ENCODE data around the gene PHF21B.

PHF21B gene

GRCh38 chr22:44891791-44892190 lies 118.0 kb downstream of the PHF21B start:
- TF ChIP-seq CTCF (IDR thresholded peaks at IDR 0.05; ENCODE audit: borderline replicate concordance, control extremely low read depth, extremely low read depth, insufficient read depth, missing control alignments): no peak
- in situ Hi-C loops (cut with MboI; ENCODE audit: low sequenced_read_pairs, unreplicated experiment): no loop called here
- DNase-seq (ENCODE audit: low spot score): peak; percentile 32

GRCh38 chr22:44891293-44891747 lies 118.5 kb downstream of the PHF21B start:
- DNase-seq (ENCODE audit: low spot score): peak; percentile 29
- in situ Hi-C loops (cut with MboI; ENCODE audit: low sequenced_read_pairs, unreplicated experiment): no loop called here
- no peak for TF ChIP-seq CTCF (IDR thresholded peaks at IDR 0.05; ENCODE audit: borderline replicate concordance, control extremely low read depth, extremely low read depth, insufficient read depth, missing control alignments)

DNA sequence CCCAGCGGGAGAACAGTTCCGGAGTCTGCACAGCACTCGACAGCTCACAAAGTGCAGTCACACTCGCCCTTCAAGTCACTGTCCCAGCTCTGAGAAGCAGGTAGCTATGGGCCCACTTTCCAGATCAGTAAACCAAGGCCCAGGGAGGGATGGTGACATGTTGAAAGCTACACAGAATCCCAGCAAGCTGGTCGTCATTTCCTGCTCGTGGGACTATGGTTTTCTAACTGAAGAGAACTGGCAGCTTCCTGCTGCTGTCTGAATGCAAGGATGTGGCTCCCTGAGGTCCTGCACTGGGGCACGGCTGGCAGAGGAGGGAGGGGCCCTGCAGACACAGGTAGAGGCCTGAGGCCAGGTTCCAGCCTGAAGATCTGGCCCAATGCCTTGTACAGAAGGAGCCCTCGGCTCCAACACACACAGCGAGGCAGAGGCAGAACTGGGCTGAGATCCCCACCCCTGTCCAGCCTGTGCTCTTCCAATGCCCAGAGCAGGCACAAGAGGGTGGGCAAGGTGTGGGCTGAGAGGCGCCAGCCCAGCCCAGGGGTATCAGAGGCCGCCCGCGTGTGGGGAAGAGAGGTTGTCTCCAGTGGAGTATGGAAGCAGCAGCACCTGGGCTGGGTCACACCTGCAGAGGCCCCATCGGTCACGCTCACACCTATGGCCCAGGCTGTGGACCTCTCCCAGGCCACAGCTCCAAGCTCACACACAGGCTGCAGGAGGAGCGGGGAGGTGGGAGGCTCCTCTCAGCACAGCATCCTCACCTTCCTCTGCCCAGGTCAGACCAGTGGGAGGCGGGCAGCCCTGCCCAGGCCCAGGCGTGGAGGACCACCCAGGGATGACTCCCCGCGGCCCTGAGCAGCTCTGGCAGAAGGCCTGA lies 119.2 kb downstream of the PHF21B start:
- in situ Hi-C loops (cut with MboI; ENCODE audit: low sequenced_read_pairs, unreplicated experiment): no loop called here
- TF ChIP-seq CTCF (IDR thresholded peaks at IDR 0.05; ENCODE audit: borderline replicate concordance, control extremely low read depth, extremely low read depth, insufficient read depth, missing control alignments): no peak
- peak; percentile 23 for DNase-seq (ENCODE audit: low spot score)

DNA sequence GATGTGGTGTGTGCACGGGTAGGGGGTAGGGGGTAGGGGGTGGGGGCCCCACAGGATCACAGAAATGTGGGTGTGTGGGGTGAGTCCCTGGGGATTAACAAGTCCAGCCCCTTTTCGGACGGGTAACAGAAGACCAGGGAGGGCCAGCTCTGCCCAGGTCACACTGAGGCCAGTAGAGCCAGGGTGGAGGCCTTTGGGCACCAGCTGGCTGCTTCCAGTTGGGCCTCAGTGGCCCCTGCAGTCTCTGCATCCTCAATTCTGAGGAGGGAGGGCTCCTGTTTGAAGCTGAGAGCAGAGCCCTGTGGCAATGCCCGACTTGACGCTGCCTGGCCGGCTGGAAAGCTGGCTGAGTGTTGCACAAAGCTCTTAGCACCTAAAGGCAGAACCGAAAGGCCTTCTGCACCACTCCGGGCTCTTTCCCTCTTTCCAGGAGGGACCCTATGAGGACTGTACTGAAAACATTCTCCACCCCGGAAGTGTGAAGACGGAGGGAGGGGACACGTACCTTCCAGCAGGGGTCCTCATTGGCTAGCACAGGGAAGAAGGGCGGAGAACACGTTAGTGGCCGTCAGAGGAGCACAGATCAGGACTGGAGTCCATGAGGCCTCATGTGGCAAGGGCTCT lies 120.4 kb downstream of the PHF21B start:
- in situ Hi-C loops (cut with MboI; ENCODE audit: low sequenced_read_pairs, unreplicated experiment): no loop called here
- DNase-seq (ENCODE audit: low spot score): peak; percentile 43
- TF ChIP-seq CTCF (IDR thresholded peaks at IDR 0.05; ENCODE audit: borderline replicate concordance, control extremely low read depth, extremely low read depth, insufficient read depth, missing control alignments): no peak

DNA sequence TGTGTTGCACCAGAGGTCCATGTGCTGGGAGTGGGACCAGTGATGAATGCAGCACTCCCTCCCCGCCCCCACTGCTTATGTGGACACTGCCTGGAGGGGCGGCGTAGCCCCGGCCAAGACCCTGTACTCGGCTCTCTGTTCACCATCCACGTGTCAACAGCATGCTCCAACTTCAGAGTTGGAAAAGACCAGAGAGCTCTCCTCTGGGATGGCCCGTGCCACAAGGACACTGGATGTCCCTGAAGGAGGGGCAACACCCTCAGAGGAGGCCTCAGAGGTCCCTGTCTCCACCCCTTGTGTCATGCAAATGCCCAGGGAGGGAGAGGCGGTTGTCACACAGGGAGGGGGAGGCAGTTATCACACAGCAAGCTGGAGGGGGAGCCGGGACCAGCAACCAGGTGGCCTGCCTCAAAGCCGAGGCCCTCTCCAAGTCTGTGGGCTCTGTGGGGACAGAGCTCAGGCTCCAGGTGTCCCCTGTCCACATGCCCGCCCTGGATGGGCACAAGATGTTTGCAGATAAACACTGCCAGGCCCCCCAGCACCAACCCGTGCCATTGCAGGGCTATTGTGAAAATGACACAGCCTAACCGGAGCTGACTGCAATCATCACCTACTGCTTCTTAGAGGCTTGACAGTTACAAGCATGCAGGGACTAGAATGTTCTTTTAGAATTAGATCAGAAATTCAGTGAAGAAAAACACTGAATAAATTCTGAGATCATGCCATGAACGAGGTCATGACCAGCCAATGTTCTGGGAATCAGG lies 121.1 kb downstream of the PHF21B start:
- DNase-seq (ENCODE audit: low spot score): no peak
- no peak for TF ChIP-seq CTCF (IDR thresholded peaks at IDR 0.05; ENCODE audit: borderline replicate concordance, control extremely low read depth, extremely low read depth, insufficient read depth, missing control alignments)
- in situ Hi-C loops (cut with MboI; ENCODE audit: low sequenced_read_pairs, unreplicated experiment): no loop called here

GRCh38 chr22:44887941-44888366 lies 121.9 kb downstream of the PHF21B start:
- DNase-seq (ENCODE audit: low spot score): peak; percentile 24
- in situ Hi-C loops (cut with MboI; ENCODE audit: low sequenced_read_pairs, unreplicated experiment): no loop called here
- TF ChIP-seq CTCF (IDR thresholded peaks at IDR 0.05; ENCODE audit: borderline replicate concordance, control extremely low read depth, extremely low read depth, insufficient read depth, missing control alignments): no peak

All from GM13976 (cell line).